ENCODE data around the gene CABLES2. TPM values are rescaled to one million over a fixed set of nuclear protein-coding genes. Genes with fewer than 3 reads are reported as not detected.
"Not testable (repeated sequence)": the region's sequence is repeated elsewhere in the genome, so short reads cannot be mapped to it uniquely, and the experiment has no call there.

The CABLES2 gene
- total RNA-seq, 1 donor from 2014 or later, result 10.7 TPM

- intact Hi-C loops (cut with DNase I), result no loop called here
- no peak for DNase-seq (ENCODE audit: low spot score)
Measured at GRCh38 chr20:62437927-62438326, 30.8 kb upstream of the CABLES2 start.

DNA sequence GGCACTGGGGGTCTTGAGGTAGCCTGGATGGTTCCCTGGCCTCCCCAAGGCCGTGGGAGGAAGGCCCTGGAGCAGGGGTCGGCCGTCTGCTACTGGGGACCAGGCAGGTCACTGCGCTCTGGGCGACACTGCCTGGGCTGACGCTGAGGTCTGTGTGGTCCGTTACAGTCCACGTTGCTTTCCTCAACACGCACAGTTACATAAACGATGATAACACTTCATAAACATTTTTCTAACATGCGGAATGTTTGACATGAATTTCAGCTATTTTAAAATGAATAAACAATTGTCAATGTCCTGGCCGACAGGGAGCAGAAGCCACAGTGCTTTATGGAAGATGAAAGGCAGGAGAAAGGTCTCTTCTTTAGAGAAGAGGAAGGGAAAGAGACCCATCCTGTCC lies 30.4 kb upstream of the CABLES2 start:
- intact Hi-C loops (cut with DNase I), result no loop called here
- no peak for DNase-seq (ENCODE audit: low spot score)

DNA sequence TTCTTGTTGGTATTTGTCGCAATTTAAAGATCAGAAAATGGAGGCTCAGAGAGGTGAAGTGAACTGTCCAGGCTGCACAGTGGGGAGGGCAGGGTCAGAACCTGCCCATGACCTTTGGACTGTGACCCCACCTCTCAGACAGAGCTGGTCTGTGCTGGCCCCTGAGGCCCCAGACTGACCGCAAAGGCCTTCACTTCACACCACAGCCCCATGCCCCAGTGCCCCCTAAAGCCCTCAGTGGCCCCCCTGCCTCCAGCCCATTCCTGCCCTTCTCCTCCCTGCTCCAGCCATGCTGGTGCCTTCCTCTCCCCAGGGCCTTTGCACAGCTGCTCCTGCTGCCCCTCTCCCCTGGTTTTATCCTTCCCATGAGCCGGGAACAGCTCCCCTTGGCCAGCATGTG lies 29.6 kb upstream of the CABLES2 start:
- intact Hi-C loops (cut with DNase I), result no loop called here
- no peak for DNase-seq (ENCODE audit: low spot score)

- DNase-seq (ENCODE audit: low spot score), result no peak
- intact Hi-C loops (cut with DNase I), result no loop called here
Measured at GRCh38 chr20:62433658-62434497, 26.8 kb upstream of the CABLES2 start.

GRCh38 chr20:62430866-62431447 lies 23.9 kb upstream of the CABLES2 start:
- no peak for DNase-seq (ENCODE audit: low spot score)

DNA sequence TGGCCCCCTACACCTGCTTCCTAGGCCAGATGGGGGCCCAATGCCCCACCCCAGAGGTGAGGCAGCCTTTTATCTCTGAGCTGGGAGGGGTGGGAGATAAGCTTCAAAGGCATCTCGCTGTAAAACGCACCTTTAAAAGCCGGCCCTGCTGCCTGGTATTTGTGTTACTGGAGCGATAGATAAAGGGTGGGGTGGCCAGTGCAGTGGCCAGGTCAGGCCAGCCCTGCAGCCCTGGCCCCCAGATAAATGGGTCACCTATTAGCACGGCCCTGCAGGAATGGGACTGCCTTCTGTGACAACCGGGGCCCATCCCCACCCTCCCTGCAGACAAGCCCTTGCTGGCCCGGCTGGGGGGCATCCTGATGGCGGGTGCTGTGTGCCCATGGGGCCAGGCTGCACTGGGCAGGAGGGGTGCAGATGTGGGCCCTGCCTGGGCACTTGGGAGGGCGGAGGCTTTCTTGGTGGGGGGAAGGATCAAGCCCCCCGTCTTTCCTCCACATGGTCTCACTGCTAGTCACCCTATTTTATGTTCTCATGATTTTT lies 23.3 kb upstream of the CABLES2 start:
- intact Hi-C loops (cut with DNase I), result no loop called here
- no peak for DNase-seq (ENCODE audit: low spot score)

More at GRCh38 chr20:62430866-62431447, 23.9 kb upstream of the CABLES2 start:
- intact Hi-C loops (cut with DNase I), result no loop called here

- no peak for DNase-seq (ENCODE audit: low spot score)
- intact Hi-C loops (cut with DNase I), result no loop called here
Measured at GRCh38 chr20:62429455-62430310, 22.6 kb upstream of the CABLES2 start.

GRCh38 chr20:62428396-62429295 lies 21.6 kb upstream of the CABLES2 start:
- intact Hi-C loops (cut with DNase I), result no loop called here
- DNase-seq (ENCODE audit: low spot score), result no peak

DNA sequence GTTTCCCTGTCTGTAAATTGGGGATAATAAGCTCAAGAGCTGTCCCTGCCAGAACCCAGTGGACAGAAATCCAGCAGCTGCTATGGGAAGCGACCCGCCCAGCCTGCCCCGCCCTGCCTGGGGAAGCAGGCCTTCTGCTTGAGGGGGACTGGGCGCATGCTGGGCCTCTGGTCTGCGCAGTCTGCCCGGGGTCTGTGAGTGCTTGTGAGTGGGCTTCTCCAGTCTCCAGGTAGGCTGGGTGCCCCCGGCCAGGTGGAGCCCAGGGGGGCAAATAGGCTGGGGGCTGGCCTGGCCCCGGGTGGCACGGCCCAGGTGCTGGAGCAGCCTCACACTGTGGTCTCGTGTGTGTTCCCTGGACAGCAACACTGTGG lies 20.9 kb upstream of the CABLES2 start:
- DNase-seq (ENCODE audit: low spot score), result no peak
- intact Hi-C loops (cut with DNase I), result no loop called here

DNA sequence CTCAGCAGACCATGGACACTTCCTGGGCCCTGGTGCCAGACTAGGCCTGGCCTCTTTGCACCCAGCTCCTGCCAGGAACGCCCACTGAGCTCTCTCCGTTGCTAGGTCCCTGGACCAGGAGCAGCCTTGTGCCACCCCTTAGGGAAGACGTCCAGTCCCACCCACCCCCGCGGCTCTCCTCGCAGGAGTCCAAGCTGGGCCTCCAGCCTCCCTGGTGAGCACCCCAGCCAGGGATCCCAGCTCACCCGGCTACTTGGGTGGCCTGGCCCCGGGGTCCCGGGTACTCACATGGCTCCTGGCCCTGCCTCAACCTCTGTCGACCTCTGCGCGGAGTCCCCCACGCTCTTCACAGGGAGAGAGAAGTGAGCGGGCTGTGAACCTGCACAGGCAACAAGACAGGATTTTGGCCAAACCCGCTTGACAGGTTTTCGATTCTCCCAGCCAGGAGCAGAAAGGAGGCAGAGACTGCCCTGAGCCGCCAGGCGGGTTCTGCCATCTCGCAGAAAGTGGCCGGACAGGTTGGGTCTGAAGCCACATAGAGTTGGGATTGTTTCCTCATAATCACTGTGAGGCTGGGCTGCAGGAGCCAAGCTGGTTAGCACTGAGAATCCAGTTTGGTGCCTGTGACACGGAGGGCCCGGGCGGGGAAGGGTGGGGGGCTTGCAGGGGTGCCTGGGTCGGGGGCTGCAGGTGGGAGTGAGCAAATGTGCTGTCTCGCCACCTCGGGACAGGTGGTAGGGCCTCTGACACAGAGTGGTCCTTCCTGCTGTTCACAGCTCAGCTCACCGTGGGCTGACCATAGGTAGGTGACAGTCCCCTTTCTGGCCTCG lies 20.3 kb upstream of the CABLES2 start, which contains the start of gene RBBP8NL:
TSS of gene RBBP8NL (minus strand) at position 368 of the 830 bp plus-strand sequence. CDS start 7,892 bp downstream, outside the sequence.
- intact Hi-C loops (cut with DNase I), result no loop called here
- no peak for DNase-seq (ENCODE audit: low spot score)

DNA sequence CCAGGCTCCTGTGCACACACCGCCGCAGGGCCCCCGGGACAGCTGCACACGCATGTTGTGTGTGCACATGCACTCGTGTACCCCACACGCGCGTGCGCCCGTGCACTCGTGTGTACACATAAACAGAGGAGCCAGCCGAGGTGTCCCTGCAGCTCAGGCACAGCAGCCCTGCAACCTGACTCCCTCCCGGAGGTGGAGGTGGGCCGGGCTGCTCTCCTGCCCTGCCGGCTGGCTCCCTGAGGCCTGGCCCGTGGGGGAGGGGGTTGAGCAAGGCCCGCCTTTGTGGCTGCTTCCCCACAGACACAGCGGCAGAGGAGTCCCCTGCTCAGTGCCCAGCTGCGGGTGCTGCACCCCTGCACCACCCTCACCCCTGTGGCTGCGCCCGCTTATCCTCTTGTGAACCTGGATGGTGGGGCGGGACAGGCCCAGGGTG lies 19.6 kb upstream of the CABLES2 start:
- DNase-seq (ENCODE audit: low spot score), result no peak
- intact Hi-C loops (cut with DNase I), result no loop called here

DNA sequence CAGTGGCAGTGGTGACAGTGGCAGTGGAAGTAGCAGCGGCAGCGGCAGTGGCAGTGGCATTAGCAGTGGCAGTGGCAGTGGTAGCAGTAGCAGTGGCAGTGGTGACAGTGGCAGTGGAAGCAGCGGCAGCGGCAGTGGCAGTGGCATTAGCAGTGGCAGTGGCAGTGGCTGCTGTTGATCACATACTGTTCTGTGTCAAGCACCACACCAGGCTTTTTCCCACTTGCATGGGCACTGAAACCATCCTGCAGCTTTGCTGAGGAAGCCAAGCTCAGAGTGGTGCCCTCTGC lies 18.9 kb upstream of the CABLES2 start:
- DNase-seq (ENCODE audit: low spot score); intact Hi-C loops (cut with DNase I): not testable (repeated sequence)

GRCh38 chr20:62425281-62426058 lies 18.4 kb upstream of the CABLES2 start:
- DNase-seq (ENCODE audit: low spot score), result no peak
- intact Hi-C loops (cut with DNase I), result no loop called here

- intact Hi-C loops (cut with DNase I), result no loop called here
- no peak for DNase-seq (ENCODE audit: low spot score)
Measured at GRCh38 chr20:62424249-62425107, 17.4 kb upstream of the CABLES2 start.

DNA sequence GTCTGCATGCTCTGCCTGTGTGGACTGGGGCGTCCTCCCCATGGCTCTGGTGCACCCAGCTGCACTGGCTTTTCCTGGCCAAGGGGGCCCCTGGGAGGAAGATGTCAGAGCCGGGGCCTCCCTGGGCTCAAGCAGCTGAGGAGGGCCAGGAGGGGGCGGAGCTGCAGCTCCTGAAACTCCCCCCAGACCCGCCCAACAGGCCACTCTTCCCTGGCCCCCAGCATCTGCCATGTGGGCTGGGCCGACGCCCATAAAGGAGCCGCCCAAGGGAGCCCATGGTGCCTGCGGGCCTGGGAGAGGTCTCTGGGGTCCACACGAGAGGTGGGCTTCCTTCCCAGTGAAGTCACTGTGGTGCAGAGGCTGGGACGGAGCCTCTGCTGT lies 16.2 kb upstream of the CABLES2 start:
- no peak for DNase-seq (ENCODE audit: low spot score)
- intact Hi-C loops (cut with DNase I), result no loop called here

- no peak for DNase-seq (ENCODE audit: low spot score)
- intact Hi-C loops (cut with DNase I), result no loop called here
Measured at GRCh38 chr20:62422636-62423325, 15.7 kb upstream of the CABLES2 start.

Measured in cardiac septum (tissue), 1 donor.